GM21576 (cell line): Measurements from ENCODE around the gene PDE9A.
"Not testable (repeated sequence)": the region's sequence is repeated elsewhere in the genome, so short reads cannot be mapped to it uniquely, and the experiment has no call there.

Experiments
- ATAC-seq: cut with Tn5 transposase; IDR thresholded peaks from one replicate; pipeline ENCODE4 v1.9.1; 2021; ENCODE audit warnings: mild to moderate bottlenecking, moderate library complexity; ENCODE audit not compliant: unreplicated experiment

PDE9A gene

DNA sequence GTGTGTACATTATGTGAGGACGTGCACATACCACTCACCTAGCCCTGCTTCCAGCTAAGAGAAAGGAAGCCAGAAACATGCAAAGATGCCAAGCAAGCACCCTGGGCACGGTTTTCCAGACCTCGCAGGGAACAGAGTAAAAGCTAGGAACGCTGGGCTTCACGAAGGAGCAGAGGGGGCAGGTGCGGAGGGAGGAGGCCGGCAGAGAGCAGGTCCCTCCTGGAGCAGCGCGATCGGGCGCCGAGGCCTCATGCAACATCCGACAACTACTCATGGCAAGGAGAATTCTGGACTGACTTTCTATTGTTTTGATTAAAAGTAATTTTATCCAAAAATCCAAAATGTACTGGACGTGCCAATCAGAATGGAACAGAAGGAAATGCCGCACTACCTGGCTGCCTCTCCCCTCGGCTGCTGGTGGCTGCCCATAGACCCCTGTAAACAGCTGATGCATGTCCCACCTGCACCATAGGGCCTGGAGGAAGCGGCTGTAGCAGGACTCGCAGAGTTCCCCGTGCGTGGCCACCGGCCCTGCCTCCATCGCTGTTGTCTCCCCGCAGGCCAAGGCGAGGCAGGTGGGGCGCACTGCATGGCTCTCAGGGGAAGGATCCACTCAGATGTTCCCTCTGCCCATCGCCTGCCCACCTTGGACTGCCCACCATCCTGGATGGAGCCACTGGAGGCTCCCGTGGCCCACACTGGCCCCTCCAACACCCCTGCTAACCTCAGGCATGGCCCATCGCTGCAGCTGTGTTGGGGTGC is 132.4 kb downstream of the PDE9A start:
- no peak for ATAC-seq

DNA sequence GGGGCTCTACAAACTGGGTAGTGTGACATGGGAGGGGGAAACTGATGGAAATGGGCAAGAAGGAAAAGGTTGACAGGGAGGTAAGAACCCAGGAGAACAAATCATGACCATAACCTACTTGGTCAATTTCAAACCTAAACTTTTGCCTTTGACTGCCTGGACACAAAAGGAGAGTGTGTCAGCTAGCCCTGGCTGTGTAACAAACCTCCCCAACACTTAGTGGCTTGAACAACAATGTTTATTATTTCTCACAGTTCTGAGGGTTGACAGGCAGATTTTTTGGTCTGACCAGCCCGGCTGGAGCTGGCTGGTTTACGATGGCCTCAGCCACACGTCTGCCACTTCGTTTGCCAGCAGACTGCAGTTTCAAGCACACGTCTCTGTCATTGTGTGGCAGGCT is 133.5 kb downstream of the PDE9A start:
- no peak for ATAC-seq

DNA sequence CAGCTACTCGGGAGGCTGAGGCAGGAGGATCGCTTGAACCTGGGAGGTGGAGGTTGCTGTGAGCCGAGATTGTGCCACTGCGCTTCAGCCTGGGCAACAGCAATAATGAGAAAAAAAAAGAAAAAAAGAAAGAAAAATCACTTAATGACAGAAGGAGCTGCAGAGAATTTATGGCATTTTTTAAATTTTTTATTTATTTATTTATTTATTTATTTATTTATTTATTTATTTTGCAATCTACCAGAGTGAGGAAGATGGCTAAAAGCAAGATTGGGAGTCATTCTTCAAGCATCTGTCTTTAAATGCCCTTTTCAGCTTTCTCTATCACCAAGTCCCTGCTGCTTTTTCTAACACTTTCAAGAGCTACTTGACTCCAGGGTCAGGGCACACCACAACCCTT is 134.2 kb downstream of the PDE9A start:
- no peak for ATAC-seq

DNA sequence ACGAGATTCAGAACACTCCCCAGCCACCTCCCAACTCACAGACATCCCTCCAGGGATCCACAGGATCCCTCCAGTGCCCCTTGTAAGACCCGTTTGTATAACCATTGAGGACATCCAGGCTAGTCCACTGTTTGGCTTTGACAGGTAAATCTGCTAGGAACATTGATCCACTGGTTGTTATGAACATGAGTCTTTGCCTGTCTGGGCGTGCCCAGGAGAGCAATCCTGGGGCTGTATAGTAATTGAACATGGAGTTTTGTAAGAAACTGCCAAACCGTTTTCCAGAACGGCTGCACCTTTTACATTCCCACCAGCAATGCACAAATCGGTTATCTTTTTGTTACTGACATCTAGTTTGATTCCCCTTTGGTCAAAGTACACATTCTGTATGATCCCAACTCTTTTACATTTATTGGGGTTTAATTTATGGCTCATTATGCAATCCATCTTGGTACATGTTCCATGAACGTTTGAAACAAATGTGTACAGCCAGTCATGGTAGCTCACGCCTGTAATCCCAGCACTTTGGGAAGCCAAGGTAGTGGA is 137.2 kb downstream of the PDE9A start:
- no peak for ATAC-seq

DNA sequence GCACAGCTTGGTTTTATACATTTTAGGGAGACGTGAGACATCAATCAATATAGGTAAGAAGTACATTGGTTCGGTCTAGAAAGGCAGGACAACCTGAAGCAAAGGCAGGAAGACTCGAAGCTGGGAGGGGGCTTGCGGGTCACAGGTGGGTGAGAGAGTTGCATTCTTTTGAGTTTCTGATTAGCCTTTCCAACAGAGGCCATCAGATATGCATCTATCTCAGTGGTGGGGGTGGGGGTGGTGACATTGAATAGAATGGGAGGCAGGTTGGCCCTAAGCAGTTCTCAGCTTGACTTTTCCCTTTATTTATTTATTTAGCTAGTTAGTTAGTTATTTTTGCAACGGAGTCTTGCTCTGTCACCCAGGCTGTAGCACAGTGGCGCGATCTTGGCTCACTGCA is 140.4 kb downstream of the PDE9A start:
- no peak for ATAC-seq

DNA sequence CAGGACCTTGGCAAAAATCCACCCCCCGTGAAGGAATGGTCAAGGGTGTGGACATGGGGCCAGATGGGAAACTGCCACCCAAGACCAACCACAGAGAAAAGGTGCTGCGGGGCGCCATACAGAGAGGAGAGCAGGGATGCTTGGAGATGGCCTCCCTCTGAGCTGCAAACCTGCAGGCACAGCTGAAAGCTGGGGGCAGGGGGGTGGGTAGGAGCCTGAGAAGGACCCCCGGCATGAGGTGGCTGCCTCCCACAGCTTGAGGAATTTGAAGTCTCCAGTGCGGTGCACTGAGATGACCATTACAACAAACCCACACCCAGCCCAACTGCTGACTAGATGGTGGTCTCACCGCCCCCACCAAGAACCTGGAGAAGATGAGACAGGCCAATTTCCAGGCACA is 141.1 kb downstream of the PDE9A start:
- no peak for ATAC-seq

DNA sequence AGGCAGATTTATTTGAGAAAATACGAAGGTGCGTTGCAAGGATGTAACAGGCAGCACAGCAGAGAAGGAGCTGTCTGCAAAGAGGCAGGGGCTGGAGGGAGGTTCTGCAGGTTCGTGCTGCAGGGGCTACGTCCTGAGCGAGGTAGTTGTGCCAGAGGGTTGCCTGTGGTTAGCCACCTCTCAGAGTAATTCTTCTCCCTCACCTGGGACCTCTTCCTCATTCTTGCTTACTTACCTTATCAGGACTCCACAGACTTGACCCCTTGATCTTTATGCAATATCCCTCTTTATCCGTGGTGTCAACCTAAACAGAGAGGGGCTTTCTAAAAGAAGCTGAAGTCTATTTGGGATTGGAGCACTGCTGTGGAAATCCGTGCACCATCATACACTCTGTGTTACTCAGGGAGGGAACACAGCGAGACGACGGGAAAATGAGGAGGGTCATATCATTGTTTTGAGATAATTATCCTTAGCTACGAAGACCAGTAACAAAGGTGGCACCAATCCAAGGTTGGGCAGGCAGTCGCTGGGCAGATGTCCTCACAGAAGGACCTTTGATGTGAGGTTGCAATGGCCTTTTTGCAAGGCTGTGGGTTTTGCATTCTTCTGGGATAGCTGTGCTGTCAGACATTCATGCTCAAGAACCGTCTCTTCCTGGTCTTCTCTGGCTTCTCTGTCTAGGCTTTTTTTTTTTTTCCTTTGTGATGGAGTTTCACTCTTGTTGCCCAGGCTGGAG is 143.1 kb downstream of the PDE9A start:
- ATAC-seq, result no peak

DNA sequence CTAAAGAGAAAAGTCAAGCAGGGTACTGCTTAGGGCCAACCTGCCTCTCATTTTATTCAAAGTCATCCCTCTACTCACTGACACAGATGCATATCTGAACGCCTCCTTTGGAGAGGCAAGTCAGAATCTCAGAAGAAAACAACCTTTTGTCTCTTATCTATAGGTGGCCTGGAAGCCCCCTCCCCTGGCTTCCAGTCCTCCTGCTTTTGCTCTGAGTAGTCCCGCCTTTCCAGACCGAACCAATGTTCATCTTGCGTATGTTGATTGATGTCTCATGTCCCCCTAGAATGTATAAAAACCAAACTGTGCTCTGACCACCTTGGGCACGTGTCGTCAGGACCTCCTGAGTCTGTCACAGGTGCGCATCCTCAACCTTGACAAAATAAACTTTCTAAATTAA is 144.1 kb downstream of the PDE9A start:
- ATAC-seq, result no peak

DNA sequence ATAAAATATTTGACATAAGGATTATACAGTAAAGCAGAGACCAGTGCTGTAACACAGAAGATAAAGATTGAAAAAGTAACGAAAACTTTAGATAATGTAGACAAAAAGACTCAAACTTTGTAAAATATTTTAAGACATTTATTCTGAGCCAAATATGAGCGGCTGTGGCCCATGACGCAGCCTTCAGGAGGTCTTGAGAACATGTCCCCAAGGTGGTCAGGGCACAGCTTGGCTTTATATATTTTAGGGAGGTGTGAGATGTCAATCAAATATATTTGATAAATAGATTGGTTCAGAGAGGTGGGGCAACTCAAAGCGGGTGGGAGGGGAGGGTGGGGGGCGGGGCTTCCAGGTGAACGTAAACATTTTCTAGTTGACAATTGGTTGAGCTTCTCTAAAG is 144.7 kb downstream of the PDE9A start:
- ATAC-seq, result no peak

DNA sequence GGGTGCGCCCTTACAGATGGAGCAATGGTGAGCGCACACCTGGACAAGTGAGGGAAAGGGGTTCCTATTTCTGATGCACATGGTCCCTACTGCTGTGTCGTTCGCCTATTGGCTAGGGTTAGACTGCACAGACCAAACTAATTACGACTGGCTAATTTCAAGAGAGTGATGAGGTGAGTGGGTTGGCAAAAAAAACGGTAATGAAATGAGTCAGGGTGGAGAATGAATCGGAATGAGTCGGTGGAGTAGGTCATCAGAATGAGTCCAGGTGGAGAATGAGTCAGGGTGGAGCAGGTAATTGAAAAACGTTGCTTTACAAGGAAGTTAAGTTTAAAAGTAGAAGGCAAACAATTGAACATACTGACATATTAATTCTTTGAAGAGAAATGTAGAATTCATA is 146.1 kb downstream of the PDE9A start:
- no peak for ATAC-seq

DNA sequence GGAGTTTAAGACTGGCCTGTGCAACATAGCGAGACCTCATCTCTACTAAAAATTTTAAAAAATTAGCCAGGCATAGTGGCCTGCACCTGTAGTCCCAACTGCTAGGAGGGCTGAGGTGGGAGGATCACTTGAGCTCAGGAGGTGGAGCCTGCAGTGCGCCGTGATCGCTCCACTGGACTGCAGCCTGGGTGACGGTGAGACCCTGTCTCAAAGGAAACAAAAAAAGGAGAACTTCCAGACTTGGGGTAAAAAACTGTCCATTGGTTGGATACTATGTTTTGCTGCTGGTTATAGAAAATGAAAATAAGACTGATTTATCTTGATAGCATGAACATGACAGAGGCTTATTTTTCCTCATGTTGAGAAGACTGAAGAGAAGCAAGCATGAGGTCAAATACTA is 146.5 kb downstream of the PDE9A start:
- no peak for ATAC-seq

DNA sequence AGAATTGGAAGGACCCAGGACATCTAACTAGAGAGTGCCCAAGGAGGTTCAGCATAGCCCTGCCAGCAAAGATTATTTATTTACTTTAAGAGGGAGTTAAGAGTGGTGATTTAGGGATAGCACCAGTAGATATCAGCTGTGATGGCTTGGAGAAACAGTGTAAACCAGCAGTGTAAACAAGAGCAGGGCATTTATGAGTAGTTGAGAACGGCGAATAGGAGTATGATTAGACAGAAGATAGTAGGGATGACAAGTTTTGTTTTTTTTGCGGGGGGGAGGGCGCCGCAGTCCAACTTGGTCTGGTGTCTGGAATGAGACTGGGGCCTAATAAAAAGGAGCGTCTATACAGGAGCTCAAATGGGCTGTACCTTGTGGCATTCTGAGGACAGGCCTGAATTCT is 148.2 kb downstream of the PDE9A start:
- not testable (repeated sequence) for ATAC-seq

DNA sequence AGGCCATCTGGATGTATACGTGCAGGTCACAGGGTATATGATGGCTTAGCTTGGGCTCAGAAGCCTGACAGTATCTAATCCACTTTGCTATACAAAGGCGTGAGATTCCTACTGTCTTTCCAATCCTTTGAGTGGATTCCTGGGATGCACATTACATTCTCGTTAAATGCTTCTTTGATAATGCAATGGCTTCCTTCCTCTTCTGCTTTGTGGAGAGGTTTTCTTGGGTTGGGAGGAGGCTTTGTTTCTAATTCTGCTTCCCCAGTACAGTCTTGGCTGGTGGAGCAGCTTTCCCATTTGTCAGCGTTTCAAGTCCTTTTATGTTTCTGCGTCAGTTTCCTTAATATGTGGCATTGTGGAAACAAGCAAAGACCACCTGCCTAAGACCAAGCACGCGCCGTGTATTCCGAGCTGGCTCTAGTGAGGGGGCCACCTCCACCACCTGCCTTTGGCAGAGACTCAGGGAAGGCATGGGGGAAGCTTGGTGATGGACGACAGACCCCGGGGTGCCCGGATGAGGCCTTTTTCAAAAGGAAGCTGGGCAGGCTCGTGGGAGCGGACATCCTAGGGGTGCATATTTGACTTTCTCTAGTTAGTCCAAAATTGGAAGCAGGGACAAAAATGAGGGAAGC is 153.2 kb downstream of the PDE9A start:
- ATAC-seq, result no peak

DNA sequence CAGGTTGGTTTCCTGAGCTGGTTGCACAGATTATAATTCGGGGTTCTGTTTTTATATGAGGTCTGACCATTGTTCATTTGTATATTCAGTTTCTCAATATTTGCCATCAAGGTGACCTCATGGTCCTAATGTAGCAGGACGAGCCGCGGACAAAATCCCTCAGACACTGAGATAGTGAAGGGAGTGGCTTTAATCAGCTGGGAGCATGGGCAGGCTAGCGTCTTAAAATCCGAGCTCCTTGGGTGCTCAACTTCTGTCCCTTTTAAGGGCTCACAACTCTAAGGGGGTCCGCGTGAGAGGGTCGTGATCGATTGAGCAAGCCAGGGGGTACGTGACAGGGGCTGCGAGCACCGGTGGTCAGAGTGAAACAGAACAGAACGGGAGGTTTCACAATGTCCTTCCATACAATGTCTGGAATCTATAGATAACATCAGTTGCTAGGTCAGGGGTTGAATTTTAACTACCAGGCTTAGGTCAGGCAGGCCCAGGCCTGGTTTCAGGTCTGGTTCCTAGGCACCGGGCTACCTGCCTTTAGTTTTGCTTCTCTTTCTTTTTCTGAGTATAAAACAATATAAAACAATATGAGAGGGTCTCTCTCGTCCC is 154.0 kb downstream of the PDE9A start:
- not testable (repeated sequence) for ATAC-seq

DNA sequence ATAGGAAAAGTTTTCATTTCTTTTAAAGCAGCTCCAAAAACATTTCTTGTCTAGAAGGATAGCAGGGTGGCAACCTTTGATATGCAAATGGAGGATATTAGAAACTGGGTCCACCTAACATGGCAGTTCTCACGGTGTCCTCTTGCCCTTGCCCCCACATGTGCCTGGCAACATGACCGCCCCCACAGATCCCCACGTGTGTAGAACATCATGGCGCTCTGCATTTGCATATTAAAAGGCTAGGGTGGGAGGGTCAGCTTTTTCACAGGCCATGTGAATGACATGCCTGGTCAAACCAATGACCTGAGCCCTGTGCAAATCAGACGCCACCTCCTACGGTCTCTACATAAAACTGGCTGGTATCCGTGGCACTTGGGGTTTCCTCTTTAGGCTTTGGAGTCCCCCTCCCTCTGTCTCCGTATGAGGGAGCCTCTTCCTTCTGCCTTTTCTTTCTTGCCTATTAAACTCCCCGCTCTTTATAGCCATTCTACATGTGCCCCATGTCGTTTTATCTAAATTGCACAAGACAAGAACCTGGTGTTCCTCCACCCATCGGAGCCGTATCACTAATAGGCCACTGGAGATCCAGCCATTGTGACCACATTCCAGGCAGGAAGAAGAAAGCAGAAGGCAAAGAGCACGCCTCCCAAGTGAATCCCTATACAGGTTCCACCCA is 154.7 kb downstream of the PDE9A start:
- no peak for ATAC-seq

DNA sequence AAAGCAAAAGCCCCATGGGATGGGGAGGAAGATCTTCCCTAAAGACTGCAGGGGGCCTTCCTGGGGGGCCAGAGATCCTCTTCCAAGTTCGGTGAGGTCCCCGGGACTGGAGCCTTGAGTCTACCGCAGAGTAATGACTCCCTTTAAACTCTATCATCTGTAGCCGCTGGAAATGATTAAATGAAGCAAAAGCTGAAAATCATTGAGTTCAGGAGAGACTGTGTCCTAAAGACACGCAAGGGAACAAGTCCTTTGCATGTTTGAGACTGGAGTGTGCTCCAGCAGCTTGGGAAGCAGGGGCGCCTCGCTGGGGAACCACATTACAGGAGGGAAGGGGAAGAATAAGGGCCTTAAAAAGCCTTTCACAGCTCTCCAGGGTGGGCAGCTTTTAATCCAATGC is 155.8 kb downstream of the PDE9A start:
- ATAC-seq, result no peak

DNA sequence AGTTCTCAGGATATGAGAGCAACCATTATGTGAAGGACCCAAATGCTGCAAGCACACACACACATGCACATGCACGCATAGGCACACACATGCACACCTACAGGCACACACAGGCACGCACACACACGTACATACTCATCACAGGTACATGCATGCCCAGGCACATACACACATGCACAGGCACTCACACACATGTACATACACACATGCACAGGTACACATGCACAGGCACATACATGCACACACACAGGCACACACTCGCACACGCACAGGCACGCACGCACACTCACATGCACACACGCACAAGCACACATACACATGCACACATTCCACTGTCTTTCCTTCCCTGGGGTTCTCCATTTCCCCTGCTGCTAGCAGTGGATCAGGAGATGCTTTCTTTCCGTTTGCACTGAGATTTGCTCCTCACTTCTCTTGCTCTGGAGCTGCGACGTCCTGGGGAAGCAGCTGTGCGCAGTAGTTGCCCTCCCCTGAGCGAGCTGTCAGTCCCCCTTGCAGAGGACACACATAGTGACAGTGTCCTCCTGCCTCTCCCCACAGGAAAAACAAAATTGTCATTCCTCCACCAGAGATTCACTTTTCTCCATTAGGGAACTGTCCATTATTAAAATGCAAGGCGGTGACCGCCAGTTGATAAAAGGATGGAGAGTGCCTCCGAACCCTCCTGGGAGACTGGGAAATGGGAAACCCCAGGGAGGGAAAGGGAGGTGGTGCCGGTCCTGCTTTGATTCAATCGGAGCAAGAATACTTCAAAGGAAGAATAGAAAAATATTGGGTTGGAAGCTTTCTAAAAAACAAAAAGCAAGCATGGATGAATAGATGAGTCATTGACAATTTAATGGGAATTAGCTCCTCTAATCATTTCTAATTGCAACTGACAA is 156.4 kb downstream of the PDE9A start:
- ATAC-seq, result no peak

DNA sequence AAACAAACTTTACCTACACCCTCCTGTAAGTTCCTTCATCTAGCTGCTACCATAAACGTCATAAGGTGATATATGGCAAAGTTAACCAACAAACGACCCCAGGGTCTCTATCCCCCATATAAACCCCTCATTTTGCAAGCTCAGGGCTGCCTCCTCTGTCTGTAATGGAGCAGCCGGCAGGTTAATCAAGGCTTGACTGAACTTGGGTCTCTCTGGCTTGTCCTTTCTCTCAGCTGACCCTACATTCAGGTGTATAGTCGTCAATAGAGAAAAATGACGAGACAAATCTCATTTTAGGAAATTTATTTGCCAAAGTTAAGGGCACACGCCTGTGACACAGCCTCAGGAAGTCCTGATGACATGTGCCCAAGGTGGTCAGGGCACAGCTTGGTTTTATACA is 158.5 kb downstream of the PDE9A start:
- ATAC-seq, result no peak

DNA sequence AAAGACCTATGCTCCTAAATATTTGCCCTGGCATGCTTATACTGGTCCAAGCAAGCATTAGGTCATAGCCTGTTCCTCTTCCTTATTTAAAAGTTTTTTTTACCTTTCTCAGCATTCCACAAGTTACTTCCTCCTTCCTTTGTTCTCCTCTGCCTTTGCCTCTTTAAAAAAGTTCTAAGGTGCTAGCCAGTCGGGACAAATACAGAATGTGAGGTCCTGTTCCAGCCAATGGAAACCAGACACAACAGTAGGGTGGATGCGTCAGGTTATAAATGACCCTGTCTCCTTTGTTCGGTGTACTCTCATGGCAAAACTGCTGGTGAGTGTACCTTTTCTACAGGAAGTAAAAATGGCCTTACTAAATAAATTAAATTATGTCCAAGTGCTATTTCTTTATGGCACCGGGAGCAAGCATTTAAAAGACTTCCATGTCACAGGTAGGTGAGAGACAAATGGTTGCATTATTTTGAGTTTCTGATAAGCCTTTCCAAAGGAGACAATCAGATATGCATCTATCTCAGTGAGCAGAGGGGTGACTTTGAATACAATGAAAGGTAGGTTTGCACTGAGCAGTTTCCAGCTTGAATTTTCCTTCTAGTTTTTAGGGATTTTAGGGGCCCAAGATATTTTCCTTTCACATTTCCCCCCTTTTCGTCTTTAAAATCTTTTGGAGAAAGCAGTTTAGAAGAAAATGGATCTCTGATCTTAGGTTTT is 159.3 kb downstream of the PDE9A start:
- not testable (repeated sequence) for ATAC-seq
